PFSK-1 (cell line): ENCODE data around the gene F10.

Experiments used
- POLR2AphosphoS5 ChIP-seq: IDR thresholded peaks from 2 replicates; pipeline ENCODE4 v1.6.1; 2012; ENCODE audit warnings: low read depth, mild to moderate bottlenecking, control low read depth, low read length, moderate library complexity
- REST ChIP-seq, 2 experiments: IDR thresholded peaks; 2 replicates each; pipeline versions ENCODE4 v1.6.1 to v1.8.0; 2011 to 2012; ENCODE audit warnings: low read depth in 2 of 2, low read length in 2 of 2, control low read depth in 1 of 2, inconsistent platforms in 1 of 2, mild to moderate bottlenecking in 1 of 2, moderate library complexity in 1 of 2; ENCODE audit not compliant: insufficient read depth in 1 of 2
- TAF1 ChIP-seq: IDR thresholded peaks from 2 replicates; pipeline ENCODE4 v1.6.1; 2012; ENCODE audit warnings: low read length, control low read depth, borderline replicate concordance; ENCODE audit not compliant: insufficient read depth

- TF ChIP-seq TAF1 (no peak), REST (IDR thresholded peaks at IDR 0.05; ENCODE audit: insufficient read depth in 1 of 2, low read depth in 2 of 2, low read length in 2 of 2) (no peak), POLR2AphosphoS5 (no peak)
These were observed 72.8 kb downstream of the F10 start for GRCh38 chr13:113195360-113195759.
